Neural progenitor cell (in vitro differentiated cells): ENCODE data around the gene PHKA2. TPM values are rescaled to one million over a fixed set of nuclear protein-coding genes. Genes with fewer than 3 reads are reported as not detected.
"Not testable (repeated sequence)": the region's sequence is repeated elsewhere in the genome, so short reads cannot be mapped to it uniquely, and the experiment has no call there.

Experiments
- DNase-seq: peaks from one replicate; pipeline ENCODE4 v3.0.0-alpha.2; 2016; ENCODE audit warnings: low spot score
- H2AFZ ChIP-seq: fragments of 200-600 bp; sonication (generic); replicated peaks from 2 replicates; pipeline ENCODE4 v1.6.1; 2016; ENCODE audit warnings: antibody characterized with exemption
- H3F3A ChIP-seq: fragments of 200-600 bp; sonication (generic); 2 replicates; pipeline ENCODE4 v1.6.1; 2016; ENCODE audit warnings: antibody characterized with exemption, low read depth
- H3K27ac ChIP-seq: fragments of 200-600 bp; sonication (generic); 2 replicates; pipeline ENCODE4 v1.5.1; 2016; ENCODE audit warnings: mild to moderate bottlenecking
- H3K27me3 ChIP-seq: fragments of 200-600 bp; sonication (generic); 2 replicates; pipeline ENCODE4 v1.6.1; 2016; ENCODE audit warnings: mild to moderate bottlenecking, moderate library complexity
- H3K36me3 ChIP-seq: fragments of 200-600 bp; sonication (generic); 2 replicates; pipeline ENCODE4 v1.5.1; 2016
- H3K4me1 ChIP-seq: fragments of 200-600 bp; sonication (generic); 2 replicates; pipeline ENCODE4 v1.6.1; 2016; ENCODE audit warnings: mixed run types
- H3K4me2 ChIP-seq: fragments of 200-600 bp; sonication (generic); 2 replicates; pipeline ENCODE4 v1.6.1; 2016
- H3K4me3 ChIP-seq: fragments of 200-600 bp; sonication (generic); 2 replicates; pipeline ENCODE4 v1.5.1; 2016
- H3K79me2 ChIP-seq: fragments of 200-600 bp; sonication (generic); 2 replicates; pipeline ENCODE4 v1.6.1; 2016; ENCODE audit warnings: low read depth
- H3K9ac ChIP-seq: fragments of 200-600 bp; sonication (generic); 2 replicates; pipeline ENCODE4 v1.6.1; 2016
- H3K9me3 ChIP-seq: fragments of 200-600 bp; sonication (generic); 2 replicates; pipeline ENCODE4 v1.5.1; 2016; ENCODE audit warnings: low read depth
- H4K20me1 ChIP-seq: fragments of 200-600 bp; sonication (generic); 2 replicates; pipeline ENCODE4 v1.6.1; 2016; ENCODE audit warnings: low read depth
- H3K27ac Mint-ChIP-seq: 3 replicates; pipeline ENCODE4 v1.8.0; 2021; ENCODE audit warnings: mixed read lengths
- H3K27me3 Mint-ChIP-seq: 2 replicates; pipeline ENCODE4 v1.8.0; 2022; ENCODE audit warnings: low read depth, mild to moderate bottlenecking, inconsistent platforms, moderate library complexity, mixed read lengths; ENCODE audit not compliant: insufficient read depth
- H3K36me3 Mint-ChIP-seq: 3 replicates; pipeline ENCODE4 v1.8.0; 2021; ENCODE audit warnings: mixed read lengths
- H3K4me1 Mint-ChIP-seq: 3 replicates; pipeline ENCODE4 v1.8.0; 2021; ENCODE audit warnings: mixed read lengths
- H3K4me3 Mint-ChIP-seq: 3 replicates; pipeline ENCODE4 v1.8.0; 2021; ENCODE audit warnings: mild to moderate bottlenecking, moderate library complexity, mixed read lengths
- H3K9me3 Mint-ChIP-seq: 3 replicates; pipeline ENCODE4 v1.8.0; 2020; ENCODE audit warnings: mixed read lengths
- CTCF ChIP-seq: fragments of 200-600 bp; sonication (generic); IDR thresholded peaks from 2 replicates; pipeline ENCODE4 v1.5.1; 2017; ENCODE audit warnings: antibody characterized with exemption, mild to moderate bottlenecking
- EZH2 ChIP-seq: fragments of 200-600 bp; sonication (generic); IDR thresholded peaks from 2 replicates; pipeline ENCODE4 v1.6.1; 2017; ENCODE audit warnings: antibody characterized with exemption, mild to moderate bottlenecking, moderate library complexity
- EZH2phosphoT487 ChIP-seq: fragments of 200-600 bp; sonication (generic); IDR thresholded peaks from 2 replicates; pipeline ENCODE4 v1.6.1; 2017; ENCODE audit warnings: antibody characterized with exemption
- small RNA-seq: library from RNA; depleted of rRNA; stranded (forward); fragments of <200 nt; gene quantifications from one replicate; pipeline ENCODE3, GENCODE V24; 2015
- total RNA-seq: library from RNA; depleted of rRNA; stranded (reverse); fragments of >200 nt; gene quantifications from 2 replicates; pipeline ENCODE4 v1.2.3, GENCODE V29; 2015; ENCODE audit warnings: low replicate concordance

PHKA2 gene
- total RNA-seq, 1 donor from 2014 or later = 18.2 TPM

DNA sequence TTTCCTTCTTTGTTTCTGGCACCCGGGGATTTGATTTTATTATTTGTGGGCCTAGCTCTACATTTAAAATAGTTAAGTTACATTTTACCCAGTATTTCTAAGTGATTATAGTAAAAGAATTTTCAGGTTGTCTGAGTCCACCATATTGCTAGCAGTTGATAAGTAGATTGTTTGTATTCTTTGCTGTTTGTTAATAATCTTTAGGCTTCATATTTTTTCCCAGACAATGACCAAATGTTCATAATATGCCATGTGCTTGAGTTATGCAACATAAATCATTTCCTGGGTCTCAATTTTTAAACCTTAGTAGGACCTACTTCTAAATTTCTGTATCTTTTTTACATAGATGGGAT is 127.3 kb downstream of the PHKA2 start:
- Mint-ChIP-seq H3K9me3 (peaks cover 15% of the 10 kb centered on the region), H3K27me3 (peaks cover under 1% of the 10 kb centered on the region), H3K36me3 (no peaks in the 10 kb centered on the region), H3K4me3 (no peak overlapping the region), H3K4me1 (peaks cover 4% of the 10 kb centered on the region), H3K27ac (no peak overlapping the region)
- Histone ChIP-seq H2AFZ (no peak overlapping the region), H3K9me3 (no peaks in the 10 kb centered on the region), H3K4me2 (no peak overlapping the region), H3K4me3 (no peak overlapping the region), H4K20me1 (no peaks in the 10 kb centered on the region), H3K9ac (no peak overlapping the region), H3K79me2 (no peaks in the 10 kb centered on the region), H3K36me3 (no peaks in the 10 kb centered on the region), H3K27me3 (no peaks in the 10 kb centered on the region), H3K4me1 (no peaks in the 10 kb centered on the region), H3F3A (no peaks in the 10 kb centered on the region), H3K27ac (no peak overlapping the region)
- no peak for DNase-seq
- TF ChIP-seq EZH2phosphoT487 (no peak), CTCF (no peak), EZH2 (no peak)

DNA sequence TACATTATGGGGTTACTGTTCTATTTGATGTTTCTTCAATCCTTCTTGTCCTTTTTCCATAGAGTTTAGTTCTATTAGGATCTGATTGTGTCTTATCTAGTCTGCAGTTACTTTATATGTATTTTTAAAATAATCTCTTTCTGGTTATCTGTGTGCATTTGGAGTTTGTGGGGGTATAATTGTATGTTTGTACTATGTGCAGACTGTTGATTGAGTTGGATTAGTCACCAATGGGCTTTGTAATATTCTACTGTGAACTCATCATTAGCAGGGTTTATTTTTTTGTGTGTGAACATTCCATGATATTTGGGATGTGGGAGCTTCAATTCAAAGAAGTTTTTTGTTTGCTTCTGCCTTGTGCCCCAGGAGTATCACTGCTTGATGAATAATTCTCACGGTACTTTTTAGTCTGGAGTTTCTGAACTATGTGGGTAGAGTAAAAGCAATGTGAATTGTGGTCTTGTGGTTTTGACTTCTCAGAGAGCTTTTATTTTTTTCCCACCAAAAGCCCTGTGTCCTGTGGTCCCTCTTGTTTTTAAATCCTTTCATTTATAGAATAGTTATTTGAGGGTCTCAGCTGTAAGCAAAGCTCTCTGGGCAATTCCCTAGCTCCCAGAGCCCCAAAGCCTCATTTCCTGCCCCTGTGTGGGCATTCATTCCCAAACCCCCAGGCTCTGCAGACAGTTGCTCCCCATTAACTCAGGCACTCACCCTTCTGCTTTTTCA is 127.8 kb downstream of the PHKA2 start:
- Histone ChIP-seq H3F3A (no peaks in the 10 kb centered on the region), H4K20me1 (no peaks in the 10 kb centered on the region), H2AFZ (no peak overlapping the region), H3K36me3 (no peaks in the 10 kb centered on the region), H3K27ac (no peak overlapping the region), H3K9ac (no peak overlapping the region), H3K9me3 (no peaks in the 10 kb centered on the region), H3K4me3 (no peak overlapping the region), H3K4me1 (no peaks in the 10 kb centered on the region), H3K27me3 (no peaks in the 10 kb centered on the region), H3K79me2 (no peaks in the 10 kb centered on the region), H3K4me2 (no peak overlapping the region)
- no peak for DNase-seq
- peaks cover 4% of the 10 kb centered on the region for H3K4me1 Mint-ChIP-seq
- no peak overlapping the region for H3K27ac Mint-ChIP-seq
- H3K36me3 Mint-ChIP-seq = no peaks in the 10 kb centered on the region
- TF ChIP-seq CTCF (no peak), EZH2 (no peak)
- H3K27me3 Mint-ChIP-seq = no peaks in the 10 kb centered on the region
- no peak overlapping the region for H3K4me3 Mint-ChIP-seq
- peaks cover 14% of the 10 kb centered on the region for H3K9me3 Mint-ChIP-seq

- H3K79me2 ChIP-seq, H3K36me3 Mint-ChIP-seq, H3K4me3 ChIP-seq, H4K20me1 ChIP-seq, H3K4me1 ChIP-seq, H3K27me3 ChIP-seq, H3F3A ChIP-seq, DNase-seq, H3K27ac ChIP-seq, H3K27me3 Mint-ChIP-seq, H3K4me3 Mint-ChIP-seq, H3K36me3 ChIP-seq, H2AFZ ChIP-seq, H3K27ac Mint-ChIP-seq, H3K4me2 ChIP-seq, H3K4me1 Mint-ChIP-seq, H3K9ac ChIP-seq: not testable (repeated sequence)
- peaks cover 21% of the 10 kb centered on the region for H3K9me3 Mint-ChIP-seq
- H3K9me3 ChIP-seq = peaks cover 11% of the 10 kb centered on the region
Measured at GRCh38 chrX:18847901-18848300, 136.0 kb downstream of the PHKA2 start.

Small RNAs within 50 kb of the gene (small RNA-seq; reads per million reads assigned to genes)
- not detected for gene RN7SL48P

Other genes with a start within 250 kb of the PHKA2 start
- gene ADGRG2, start 138.4 kb upstream of the PHKA2 start, total RNA-seq = 0.43 and 0.80 TPM in 2 replicates